Large intestine (tissue), 3 donors: Measurements from ENCODE around the gene NEO1. TPM values are rescaled to one million over a fixed set of nuclear protein-coding genes. Genes with fewer than 3 reads are reported as not detected.

Source experiments
- DNase-seq, 2 donors: peaks; one replicate each; pipeline versions ENCODE4 v3.0.0 to v3.0.0-alpha.2; 2013
- H3K27ac ChIP-seq: one replicate; pipeline ENCODE4 v1.5.1; 2013; ENCODE audit warnings: low read length
- H3K27me3 ChIP-seq: 2 replicates; pipeline ENCODE4 v1.6.1; 2013; ENCODE audit warnings: low read length; ENCODE audit not compliant: control insufficient read depth, insufficient read depth
- H3K36me3 ChIP-seq: 2 replicates; pipeline ENCODE4 v1.6.1; 2013; ENCODE audit warnings: low read length; ENCODE audit not compliant: control insufficient read depth, insufficient read depth
- H3K4me1 ChIP-seq: one replicate; pipeline ENCODE4 v1.6.1; 2013; ENCODE audit warnings: low read length; ENCODE audit not compliant: control insufficient read depth, insufficient read depth
- H3K4me3 ChIP-seq: one replicate; pipeline ENCODE4 v1.5.1; 2013; ENCODE audit warnings: low read length
- H3K9me3 ChIP-seq: one replicate; pipeline ENCODE4 v1.6.1; 2013; ENCODE audit warnings: mild to moderate bottlenecking, low read depth, low read length, moderate library complexity; ENCODE audit not compliant: control insufficient read depth
- WGBS: methylation state at CpG from one replicate; pipeline ENCODE4 v1.1.5; 2013; ENCODE audit warnings: low lambda C conversion rate; ENCODE audit not compliant: insufficient coverage; 5-methylcytosine and 5-hydroxymethylcytosine counted together
- polyA plus RNA-seq: library from polyadenylated mRNA; unstranded; fragments of 120-200 nt; gene quantifications from one replicate; pipeline ENCODE4 v1.2.1, GENCODE V29; 2013

Gene NEO1
- polyA plus RNA-seq, 1 donor: 135 TPM

DNA sequence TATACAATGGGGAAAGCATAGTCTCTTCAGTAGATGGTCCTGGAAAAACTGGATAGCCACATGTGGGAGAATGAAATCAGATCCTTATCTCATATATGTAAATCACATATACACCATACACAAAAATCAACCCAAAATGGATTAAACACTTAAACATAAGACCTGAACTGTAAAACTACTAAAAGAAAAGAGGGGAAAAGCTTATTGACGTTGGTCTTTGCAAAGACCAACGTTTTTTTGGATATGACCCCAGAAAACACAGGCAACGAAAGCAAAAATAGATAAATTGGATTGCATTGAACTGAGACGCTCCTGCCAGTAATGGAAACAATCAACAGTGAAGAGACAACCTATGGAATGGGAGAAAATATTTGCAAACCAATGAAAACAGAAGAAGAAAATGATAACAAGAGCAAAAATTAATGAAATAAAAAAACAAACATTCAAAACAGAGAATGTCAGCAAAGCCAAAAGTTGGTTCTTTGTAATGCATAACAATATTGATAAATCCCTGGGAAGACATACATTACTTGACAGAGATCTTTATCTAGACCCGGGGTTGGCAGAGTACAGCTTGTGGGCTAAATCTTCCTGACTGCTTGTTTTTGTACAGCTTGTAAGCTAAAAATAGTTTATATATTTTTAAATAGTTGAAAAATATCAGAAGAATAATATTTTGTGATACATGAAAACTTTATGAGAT is 86.9 kb downstream of the NEO1 start:
- Histone ChIP-seq H3K4me1 (peaks cover 8% of the 10 kb centered on the region), H3K36me3 (peaks cover 24% of the 10 kb centered on the region), H3K27ac (no peak overlapping the region), H3K4me3 (no peak overlapping the region), H3K27me3 (no peaks in the 10 kb centered on the region), H3K9me3 (no peaks in the 10 kb centered on the region)
- 86% methylated on average over 4 of the region's 5 CpGs for WGBS
- no peak for DNase-seq

DNA sequence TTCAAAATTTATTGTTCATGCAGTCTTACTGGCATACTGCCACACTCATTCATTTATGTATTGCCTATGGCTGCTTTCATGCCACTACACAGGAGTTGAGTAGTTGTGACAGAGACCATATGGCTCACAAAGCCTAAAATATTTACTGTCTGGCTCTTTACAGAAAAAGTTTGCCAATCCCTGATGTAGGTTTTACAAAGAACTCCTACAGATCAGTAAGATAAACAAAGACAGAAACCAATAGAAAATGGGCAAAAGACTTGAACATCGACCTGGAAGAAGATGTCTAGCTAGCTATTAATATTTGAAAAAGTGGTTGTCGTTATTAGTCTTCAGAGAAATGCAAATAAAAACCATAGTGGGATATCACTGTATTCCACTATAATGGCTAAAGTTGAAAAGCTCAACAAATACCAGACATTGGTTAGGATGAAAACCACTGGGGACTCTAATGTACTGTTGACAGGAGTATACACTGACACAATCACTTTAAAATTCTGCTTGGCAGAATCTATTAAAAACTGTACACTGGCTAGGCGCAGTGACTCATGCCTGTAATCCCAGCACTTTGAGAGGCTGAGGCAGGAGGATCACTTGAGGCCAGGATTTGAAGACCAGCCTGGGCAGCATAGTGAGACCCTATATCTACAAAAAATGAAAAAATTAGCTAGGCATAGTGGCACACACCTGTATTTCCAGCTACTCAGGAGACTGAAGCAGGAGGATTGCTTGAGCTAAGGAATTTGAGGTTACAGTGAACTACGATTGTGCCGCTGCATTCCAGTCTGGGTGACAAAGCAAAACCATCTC is 87.7 kb downstream of the NEO1 start:
- Histone ChIP-seq H3K27ac (no peak overlapping the region), H3K27me3 (no peaks in the 10 kb centered on the region), H3K4me3 (no peak overlapping the region), H3K4me1 (peaks cover 8% of the 10 kb centered on the region), H3K36me3 (peaks cover 28% of the 10 kb centered on the region), H3K9me3 (no peaks in the 10 kb centered on the region)
- DNase-seq: no peak
- WGBS: 81% methylated on average over 2 of the region's 5 CpGs

DNA sequence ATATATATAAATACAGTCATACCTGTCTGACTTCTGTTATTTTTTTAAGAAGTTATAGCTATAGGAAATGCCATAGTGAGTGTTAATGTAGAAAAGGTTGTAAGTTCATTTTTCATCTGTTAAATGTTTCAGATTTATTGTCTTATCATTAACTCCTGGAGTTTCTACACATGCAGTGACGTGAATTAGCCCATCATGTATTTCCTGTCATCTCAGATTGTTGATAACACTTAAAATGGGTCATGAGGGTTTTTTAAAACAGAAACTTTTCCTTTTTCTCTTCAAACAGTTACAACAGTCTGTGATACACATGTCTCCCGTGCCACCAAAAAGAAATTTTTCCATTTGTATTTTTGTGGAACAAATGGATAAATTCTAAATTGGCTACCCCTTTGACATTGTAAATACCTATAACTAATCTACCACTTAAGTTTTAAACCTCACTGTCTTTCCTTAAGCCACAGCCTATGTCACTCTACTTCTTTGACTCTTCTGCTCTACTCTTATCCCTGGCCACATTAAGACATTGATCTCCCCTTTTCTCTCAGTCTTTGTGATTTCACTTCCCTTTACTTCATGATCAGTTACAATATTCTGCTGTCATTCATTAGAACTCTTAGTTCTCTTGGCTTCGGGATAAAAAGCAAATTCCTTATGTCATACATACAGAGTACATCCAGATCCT is 89.1 kb downstream of the NEO1 start:
- H3K9me3 ChIP-seq: no peaks in the 10 kb centered on the region
- H3K36me3 ChIP-seq: peaks cover 20% of the 10 kb centered on the region
- DNase-seq: no peak
- H3K27me3 ChIP-seq: no peaks in the 10 kb centered on the region
- no peak overlapping the region for H3K4me3 ChIP-seq
- peaks cover 8% of the 10 kb centered on the region for H3K4me1 ChIP-seq
- WGBS: 64% methylated on average over 3 of the region's 3 CpGs
- H3K27ac ChIP-seq: no peak overlapping the region

DNA sequence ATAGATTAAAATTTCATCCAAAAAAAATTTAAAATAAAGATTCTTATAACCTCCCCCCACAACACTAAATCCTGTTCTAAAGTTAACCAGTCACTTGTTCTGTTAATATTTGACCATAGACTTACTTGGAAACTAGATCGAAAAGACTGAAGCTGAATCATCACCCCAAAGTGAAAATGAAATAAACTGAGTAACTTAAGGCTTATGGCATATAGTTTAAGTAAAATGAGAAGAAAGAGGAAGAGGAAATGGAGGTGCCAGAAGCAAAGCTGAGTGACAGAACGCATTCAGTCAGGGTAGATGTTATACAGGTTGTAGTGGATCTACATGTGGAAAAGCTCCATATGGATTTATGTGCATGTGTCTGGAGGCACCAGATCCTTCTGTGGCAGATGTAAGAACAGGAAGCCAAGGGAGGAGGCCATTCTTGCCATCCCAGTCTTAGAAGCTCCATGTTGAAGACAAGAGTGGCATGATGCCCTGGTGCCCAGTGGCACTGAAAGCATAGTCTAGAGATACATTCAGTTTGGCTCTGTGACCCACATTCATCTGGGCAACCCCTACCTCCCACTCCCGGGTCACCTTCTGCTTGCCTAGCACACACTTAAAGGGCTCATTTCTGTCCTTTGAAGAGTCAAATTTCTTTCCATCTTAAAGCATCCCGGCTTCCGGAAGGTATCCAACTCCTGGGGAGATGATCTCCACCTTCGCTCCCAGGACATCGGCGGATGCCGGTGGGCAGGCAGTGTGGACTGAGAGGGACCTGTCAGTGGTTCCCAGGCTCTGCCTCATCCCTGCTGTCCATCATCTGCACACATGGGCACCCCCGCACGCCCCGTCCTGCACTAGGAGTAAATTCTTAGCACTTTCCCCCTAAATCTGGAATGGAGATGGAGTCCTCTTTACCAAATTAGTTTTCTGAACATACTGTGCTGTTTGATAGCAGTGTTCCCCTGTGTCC is 90.8 kb downstream of the NEO1 start:
- peak; percentile 19 to 70 for DNase-seq
- Histone ChIP-seq H3K27me3 (no peaks in the 10 kb centered on the region), H3K9me3 (no peaks in the 10 kb centered on the region), H3K36me3 (peaks cover 16% of the 10 kb centered on the region), H3K4me1 (peaks cover 8% of the 10 kb centered on the region), H3K4me3 (no peak overlapping the region), H3K27ac (peak overlapping the region; percentile 72)
- WGBS: 73% methylated on average over 2 of the region's 12 CpGs

DNA sequence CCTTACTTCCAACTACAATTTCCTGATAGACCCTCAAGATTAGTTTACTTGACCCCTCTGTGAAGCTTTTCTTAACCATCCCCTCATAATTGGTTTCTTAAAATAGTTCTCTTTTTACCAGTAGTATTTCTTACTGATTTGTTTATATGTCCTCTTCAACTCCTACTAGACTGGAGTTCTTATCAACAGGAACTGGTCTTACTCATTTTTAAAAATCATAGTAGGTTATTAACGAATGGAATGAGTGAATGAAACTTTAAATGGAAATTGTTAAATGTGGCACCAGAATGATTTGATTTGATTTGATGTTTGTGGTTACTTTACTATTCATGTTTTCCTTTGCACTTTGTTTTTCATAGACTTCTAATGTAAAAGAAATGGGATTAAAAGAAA is 91.5 kb downstream of the NEO1 start:
- WGBS: no CpG with 5 or more reads among the region's 1 CpG
- peaks cover 16% of the 10 kb centered on the region for H3K36me3 ChIP-seq

DNA sequence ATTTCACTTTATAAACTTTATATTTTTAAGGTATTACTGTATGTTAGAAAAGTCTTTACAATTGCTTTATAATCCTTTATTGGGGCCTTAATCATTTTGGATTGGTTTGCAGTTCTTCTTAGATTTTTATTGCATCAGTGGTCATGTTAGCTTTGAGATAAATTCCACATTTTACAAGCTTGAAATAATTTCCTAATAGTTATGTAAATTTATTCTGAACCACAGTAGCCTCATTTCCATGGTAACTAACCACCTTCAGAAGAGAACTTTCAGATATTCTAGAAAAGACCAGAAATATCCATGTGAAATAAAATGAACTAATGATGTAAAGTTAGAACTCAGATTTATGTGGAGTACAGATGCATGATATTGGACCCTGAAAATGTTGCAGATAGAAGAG is 94.2 kb downstream of the NEO1 start:
- Histone ChIP-seq H3K9me3 (no peaks in the 10 kb centered on the region), H3K27ac (no peak overlapping the region), H3K4me1 (peaks cover 8% of the 10 kb centered on the region), H3K4me3 (no peak overlapping the region), H3K27me3 (no peaks in the 10 kb centered on the region), H3K36me3 (peaks cover 21% of the 10 kb centered on the region)
- DNase-seq: no peak

More for the DNA sequence above, 91.5 kb downstream of the NEO1 start:
- Histone ChIP-seq H3K27me3 (no peaks in the 10 kb centered on the region), H3K4me1 (peaks cover 8% of the 10 kb centered on the region), H3K9me3 (no peaks in the 10 kb centered on the region), H3K4me3 (no peak overlapping the region), H3K27ac (no peak overlapping the region)
- no peak for DNase-seq

DNA sequence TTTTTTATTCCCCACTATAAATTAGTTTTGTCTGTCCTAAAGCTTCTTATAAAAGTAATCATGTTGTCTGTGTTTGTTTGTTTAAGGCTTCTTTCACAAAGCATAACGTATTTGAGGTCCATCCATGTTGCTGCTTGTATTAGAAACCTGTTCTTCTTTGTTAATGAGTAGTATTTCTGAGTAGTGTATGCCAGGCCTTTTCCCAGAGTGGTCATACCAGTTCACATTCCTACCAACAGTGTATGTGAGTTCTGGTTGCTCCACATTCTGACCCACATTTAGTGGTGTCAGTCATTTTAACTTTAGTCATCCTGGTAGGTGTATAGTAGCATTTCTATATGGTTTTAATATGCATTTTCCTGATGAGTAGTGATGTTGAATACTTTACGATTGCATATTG is 98.6 kb downstream of the NEO1 start:
- no peak for DNase-seq
- Histone ChIP-seq H3K4me1 (no peaks in the 10 kb centered on the region), H3K9me3 (peaks cover 9% of the 10 kb centered on the region), H3K27ac (no peak overlapping the region), H3K4me3 (no peak overlapping the region), H3K27me3 (no peaks in the 10 kb centered on the region), H3K36me3 (peaks cover 22% of the 10 kb centered on the region)
- WGBS: no CpG with 5 or more reads among the region's 2 CpGs

DNA sequence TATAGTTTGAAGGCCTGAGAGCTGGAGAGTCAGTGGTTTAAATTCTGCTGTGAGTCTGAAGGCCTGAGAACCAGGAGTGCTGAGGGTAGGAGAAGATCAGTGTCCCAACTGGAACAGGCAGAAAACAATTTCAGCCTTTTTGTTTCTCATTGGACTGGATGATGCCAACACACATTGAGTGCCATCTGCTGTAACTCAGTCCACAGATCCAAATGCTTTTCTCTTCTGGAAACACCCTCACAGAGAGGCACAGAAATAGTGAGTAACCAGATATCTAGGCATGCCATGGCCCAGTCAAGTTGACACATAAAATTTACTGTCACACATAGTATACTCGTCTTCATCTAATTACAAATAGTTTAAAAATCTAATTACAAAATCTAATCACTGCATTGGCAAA is 100.8 kb downstream of the NEO1 start:
- H3K36me3 ChIP-seq: peaks cover 38% of the 10 kb centered on the region
- 80% methylated on average over 1 of the region's 1 CpG for WGBS

DNA sequence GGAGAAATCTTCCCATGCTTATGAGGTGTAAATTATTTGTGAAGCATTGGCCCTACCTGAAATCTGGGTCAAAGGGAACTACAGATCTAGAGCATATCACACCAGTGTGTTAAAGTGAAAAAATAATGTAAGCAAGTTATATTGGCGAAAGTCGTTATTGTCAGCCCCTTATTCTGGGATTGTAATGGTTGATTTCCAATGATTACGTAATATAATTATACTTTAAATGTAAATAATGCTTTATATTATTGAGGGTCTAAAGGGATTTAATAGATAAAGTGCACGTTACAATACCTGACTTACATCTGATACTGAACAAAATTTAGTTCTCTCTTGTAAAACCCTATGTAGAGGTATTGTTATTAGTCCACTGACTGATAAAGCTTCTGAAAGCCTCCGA is 101.2 kb downstream of the NEO1 start:
- peaks cover 38% of the 10 kb centered on the region for H3K36me3 ChIP-seq
- 100% methylated on average over 4 of the region's 5 CpGs for WGBS
- no peak overlapping the region for H3K27ac ChIP-seq
- peaks cover 17% of the 10 kb centered on the region for H3K9me3 ChIP-seq
- H3K4me3 ChIP-seq: no peak overlapping the region
- no peaks in the 10 kb centered on the region for H3K27me3 ChIP-seq
- no peak for DNase-seq
- H3K4me1 ChIP-seq: no peaks in the 10 kb centered on the region

More for the DNA sequence above, 100.8 kb downstream of the NEO1 start:
- Histone ChIP-seq H3K27ac (no peak overlapping the region), H3K27me3 (no peaks in the 10 kb centered on the region), H3K4me1 (no peaks in the 10 kb centered on the region), H3K9me3 (peaks cover 17% of the 10 kb centered on the region), H3K4me3 (no peak overlapping the region)
- DNase-seq: no peak
